Ascending aorta (tissue), 2 donors: ENCODE data around the gene INHBC. TPM values are rescaled to one million over a fixed set of nuclear protein-coding genes. Genes with fewer than 3 reads are reported as not detected.

Source experiments
- DNase-seq, 2 donors: peaks; one replicate each; pipeline ENCODE4 v3.0.0-alpha.2; 2019; ENCODE audit warnings: low spot score in 2 of 2
- H3K27ac ChIP-seq, 2 donors: fragments of 200-600 bp; sonication (generic); one replicate each; pipeline ENCODE4 v1.5.1; 2016 to 2017; ENCODE audit warnings: mild to moderate bottlenecking in 1 of 2
- H3K27me3 ChIP-seq: fragments of 200-600 bp; sonication (generic); one replicate; pipeline ENCODE4 v1.5.1; 2017
- H3K36me3 ChIP-seq, 2 donors: fragments of 200-600 bp; sonication (generic); one replicate each; pipeline ENCODE4 v1.5.1; 2016
- H3K4me1 ChIP-seq, 2 donors: fragments of 200-600 bp; sonication (generic); one replicate each; pipeline ENCODE4 v1.5.1; 2016 to 2017; ENCODE audit warnings: mild to moderate bottlenecking in 1 of 2
- H3K4me3 ChIP-seq, 2 donors: fragments of 200-600 bp; sonication (generic); one replicate each; pipeline ENCODE4 v1.5.1; 2016 to 2017; ENCODE audit warnings: mild to moderate bottlenecking in 1 of 2
- H3K9me3 ChIP-seq, 2 donors: fragments of 200-600 bp; sonication (generic); one replicate each; pipeline ENCODE4 v1.5.1; 2016
- CTCF ChIP-seq, 3 experiments: fragments of 200-600 bp in 2 of 3; fragments of 450-650 bp in 1 of 3; sonication (generic) in 2 of 3; IDR thresholded peaks; one replicate each; pipeline ENCODE4 v1.5.1; 2016 to 2019; ENCODE audit warnings: antibody characterized with exemption in 3 of 3, mild to moderate bottlenecking in 1 of 3, moderate library complexity in 1 of 3
- intact Hi-C: fragments of 100-400 bp; cut with DNase I; formaldehyde crosslinking; loops from one replicate; pipeline ENCODE4 v1.15.1; 2023
- total RNA-seq: library from RNA; depleted of rRNA; stranded (reverse); fragments of >200 nt; gene quantifications from one replicate; pipeline ENCODE4 v1.1.0, GENCODE V29; 2016

The INHBC gene
- total RNA-seq, 1 donor from 2014 or later = not detected

GRCh38 chr12:57469296-57470164, 34.9 kb downstream of the INHBC start:
- no peaks in the 10 kb centered on the region for H3K27me3 ChIP-seq
- no peaks in the 10 kb centered on the region for H3K9me3 ChIP-seq
- H3K27ac ChIP-seq = no peak overlapping the region
- H3K4me3 ChIP-seq = no peak overlapping the region
- DNase-seq = no peak
- intact Hi-C loops = no loop called here
- H3K4me1 ChIP-seq = no peaks in the 10 kb centered on the region
- no peak for TF ChIP-seq CTCF (IDR thresholded peaks at IDR 0.05)
- no peaks in the 10 kb centered on the region for H3K36me3 ChIP-seq

- DNase-seq = no peak
- Histone ChIP-seq H3K9me3 (no peaks in the 10 kb centered on the region), H3K4me1 (peaks cover 2 to 4% of the 10 kb centered on the region in 2 donors), H3K36me3 (no peaks in the 10 kb centered on the region), H3K27me3 (no peaks in the 10 kb centered on the region), H3K27ac (no peak overlapping the region), H3K4me3 (no peak overlapping the region)
- intact Hi-C loops = no loop called here
- no peak for TF ChIP-seq CTCF (IDR thresholded peaks at IDR 0.05)
Measured at GRCh38 chr12:57470286-57470969, 35.8 kb downstream of the INHBC start.

- TF ChIP-seq CTCF (IDR thresholded peaks at IDR 0.05) = no peak
- Histone ChIP-seq H3K4me3 (no peak overlapping the region), H3K27me3 (peaks cover 7% of the 10 kb centered on the region), H3K9me3 (no peaks in the 10 kb centered on the region), H3K27ac (no peak overlapping the region), H3K4me1 (peaks cover 9 to 10% of the 10 kb centered on the region in 2 donors), H3K36me3 (no peaks in the 10 kb centered on the region)
- no peak for DNase-seq
- intact Hi-C loops = no loop called here
Measured at GRCh38 chr12:57470970-57471656, 36.5 kb downstream of the INHBC start.

- H3K27me3 ChIP-seq = peaks cover 7% of the 10 kb centered on the region
- no peak overlapping the region for H3K4me3 ChIP-seq
- peaks cover 11 to 13% of the 10 kb centered on the region in 2 donors for H3K4me1 ChIP-seq
- H3K9me3 ChIP-seq = no peaks in the 10 kb centered on the region
- TF ChIP-seq CTCF (IDR thresholded peaks at IDR 0.05) = no peak
- no peak for DNase-seq
- intact Hi-C loops = no loop called here
- H3K27ac ChIP-seq = no peak overlapping the region
- H3K36me3 ChIP-seq = no peaks in the 10 kb centered on the region
Measured at GRCh38 chr12:57471661-57472060, 37.1 kb downstream of the INHBC start.

GRCh38 chr12:57472391-57472790, 37.8 kb downstream of the INHBC start:
- no peak overlapping the region for H3K27ac ChIP-seq
- H3K36me3 ChIP-seq = no peaks in the 10 kb centered on the region
- no peak for DNase-seq
- no peaks in the 10 kb centered on the region for H3K9me3 ChIP-seq
- intact Hi-C loops = no loop called here
- H3K4me1 ChIP-seq = peaks cover 11 to 13% of the 10 kb centered on the region in 2 donors
- no peak for TF ChIP-seq CTCF (IDR thresholded peaks at IDR 0.05)
- H3K27me3 ChIP-seq = peaks cover 7% of the 10 kb centered on the region
- H3K4me3 ChIP-seq = no peak overlapping the region
